Limb (tissue), 2 donors: ENCODE data around the gene FRMD1.

Source experiments
- DNase-seq, 2 donors: peaks; one replicate each; pipeline ENCODE4 v3.0.0-alpha.2; 2016; ENCODE audit errors: extremely low spot score in 2 of 2

FRMD1 gene

GRCh38 chr6:168043193-168043847, 35.7 kb downstream of the FRMD1 start:
- DNase-seq: no peak

GRCh38 chr6:168042426-168043192, 36.4 kb downstream of the FRMD1 start:
- DNase-seq: no peak

GRCh38 chr6:168041928-168042327, 37.1 kb downstream of the FRMD1 start:
- no peak for DNase-seq

GRCh38 chr6:168040856-168041496, 38.0 kb downstream of the FRMD1 start:
- DNase-seq: no peak

- DNase-seq: no peak
These were observed 39.2 kb downstream of the FRMD1 start for GRCh38 chr6:168039849-168040248.

GRCh38 chr6:168039301-168039700, 39.7 kb downstream of the FRMD1 start:
- DNase-seq: no peak

GRCh38 chr6:168038576-168039140, 40.4 kb downstream of the FRMD1 start:
- no peak for DNase-seq

GRCh38 chr6:168037856-168038255, 41.2 kb downstream of the FRMD1 start:
- DNase-seq: no peak

GRCh38 chr6:168037242-168037641, 41.8 kb downstream of the FRMD1 start:
- no peak for DNase-seq

GRCh38 chr6:168035661-168036545, 43.1 kb downstream of the FRMD1 start:
- no peak for DNase-seq

GRCh38 chr6:168035098-168035660, 43.8 kb downstream of the FRMD1 start:
- peak; percentile 66 to 74 for DNase-seq

- no peak for DNase-seq
These were observed 44.5 kb downstream of the FRMD1 start for GRCh38 chr6:168034537-168034936.

- DNase-seq: no peak
These were observed 45.2 kb downstream of the FRMD1 start for GRCh38 chr6:168033791-168034190.

- DNase-seq: no peak
These were observed 46.8 kb downstream of the FRMD1 start for GRCh38 chr6:168032005-168032760.

- DNase-seq: peak in 1 of 2 donors; percentile 79
These were observed 47.5 kb downstream of the FRMD1 start for GRCh38 chr6:168031411-168031971.

- DNase-seq: no peak
These were observed 48.1 kb downstream of the FRMD1 start for GRCh38 chr6:168030908-168031307.

GRCh38 chr6:168030218-168030746, 48.7 kb downstream of the FRMD1 start:
- DNase-seq: no peak

- DNase-seq: no peak
These were observed 49.4 kb downstream of the FRMD1 start for GRCh38 chr6:168029459-168030217.

GRCh38 chr6:168028181-168028580, 50.8 kb downstream of the FRMD1 start:
- no peak for DNase-seq
